ENCODE data around the gene EPC1.

DNA sequence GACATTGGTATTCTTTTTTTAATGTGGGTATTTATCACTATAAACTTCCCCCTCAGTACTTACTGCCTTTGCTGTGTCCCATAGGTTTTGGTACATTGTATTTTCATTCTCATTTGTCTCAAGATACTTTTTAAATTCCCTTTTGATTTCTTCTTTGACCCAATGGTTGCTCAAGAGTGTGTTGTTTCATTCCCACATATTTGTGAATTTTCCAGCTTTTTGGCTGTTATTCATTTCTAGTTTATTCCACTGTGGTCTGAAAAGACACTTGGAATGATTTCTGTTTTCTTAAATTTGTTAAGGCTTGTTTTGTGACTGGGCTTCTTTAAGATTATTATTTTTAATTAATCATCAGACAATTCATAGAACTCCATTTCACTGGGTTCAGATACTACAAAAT is 105.0 kb downstream of the EPC1 start:
- TF ChIP-seq POLR2A (IDR thresholded peaks at IDR 0.05; ENCODE audit: low read length) (no peak), GATA1 (IDR thresholded peaks at IDR 0.05; ENCODE audit: low read depth, low read length) (no peak)
